Activated CD8-positive, alpha-beta memory T cell treated with anti-CD3 and anti-CD28 coated beads, Interleukin-2, amount 50 U/mL, for 48 hours (primary cell): ENCODE data around the gene DACT3.

Experiments
- DNase-seq: peaks from one replicate; pipeline ENCODE4 v3.0.0-alpha.2; 2020

DACT3 gene, protein sequence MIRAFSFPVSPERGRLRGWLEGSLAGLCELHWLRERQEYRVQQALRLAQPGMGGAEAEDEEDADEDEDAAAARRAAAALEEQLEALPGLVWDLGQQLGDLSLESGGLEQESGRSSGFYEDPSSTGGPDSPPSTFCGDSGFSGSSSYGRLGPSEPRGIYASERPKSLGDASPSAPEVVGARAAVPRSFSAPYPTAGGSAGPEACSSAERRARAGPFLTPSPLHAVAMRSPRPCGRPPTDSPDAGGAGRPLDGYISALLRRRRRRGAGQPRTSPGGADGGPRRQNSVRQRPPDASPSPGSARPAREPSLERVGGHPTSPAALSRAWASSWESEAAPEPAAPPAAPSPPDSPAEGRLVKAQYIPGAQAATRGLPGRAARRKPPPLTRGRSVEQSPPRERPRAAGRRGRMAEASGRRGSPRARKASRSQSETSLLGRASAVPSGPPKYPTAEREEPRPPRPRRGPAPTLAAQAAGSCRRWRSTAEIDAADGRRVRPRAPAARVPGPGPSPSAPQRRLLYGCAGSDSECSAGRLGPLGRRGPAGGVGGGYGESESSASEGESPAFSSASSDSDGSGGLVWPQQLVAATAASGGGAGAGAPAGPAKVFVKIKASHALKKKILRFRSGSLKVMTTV

DNA sequence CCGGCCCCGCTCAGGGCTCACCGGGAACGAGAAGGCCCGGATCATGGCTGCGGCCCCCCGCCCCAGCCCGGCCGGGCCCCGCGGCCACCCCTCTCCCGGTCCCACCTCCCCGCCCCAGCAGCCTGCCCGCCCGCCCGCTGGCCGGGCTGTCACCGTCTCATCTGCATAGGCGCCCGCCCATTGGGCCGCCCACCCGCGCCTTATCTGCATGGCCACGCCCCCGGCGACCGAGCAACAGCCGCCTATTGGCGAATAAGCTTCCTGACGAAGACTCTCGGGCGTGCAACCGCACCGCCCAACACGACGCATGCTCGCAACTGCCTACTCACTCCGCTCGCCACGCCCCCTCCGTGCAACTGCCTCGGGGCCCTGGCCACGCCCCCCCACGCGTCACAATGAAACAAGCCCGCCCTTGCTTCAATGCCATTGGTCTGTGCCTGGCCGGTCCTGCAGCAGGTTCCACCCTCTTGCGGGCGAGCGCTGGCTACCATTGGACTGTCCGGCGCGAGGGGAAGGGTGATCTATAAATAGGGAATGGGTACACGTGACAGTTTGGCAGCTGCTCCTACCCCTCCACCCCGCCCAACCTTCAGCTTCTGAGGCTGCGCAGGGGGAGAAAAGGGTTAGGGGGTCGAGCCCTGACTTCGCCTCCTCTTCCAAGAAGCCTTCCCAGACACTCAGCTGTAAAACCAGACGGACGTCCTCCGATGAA is at the start of gene DACT3:
Gene DACT3, minus strand, starts transcription at position 163 of the 712 bp plus-strand sequence. Its CDS starts 118 bp downstream, at position 45.
- DNase-seq = peak; percentile 100

DNA sequence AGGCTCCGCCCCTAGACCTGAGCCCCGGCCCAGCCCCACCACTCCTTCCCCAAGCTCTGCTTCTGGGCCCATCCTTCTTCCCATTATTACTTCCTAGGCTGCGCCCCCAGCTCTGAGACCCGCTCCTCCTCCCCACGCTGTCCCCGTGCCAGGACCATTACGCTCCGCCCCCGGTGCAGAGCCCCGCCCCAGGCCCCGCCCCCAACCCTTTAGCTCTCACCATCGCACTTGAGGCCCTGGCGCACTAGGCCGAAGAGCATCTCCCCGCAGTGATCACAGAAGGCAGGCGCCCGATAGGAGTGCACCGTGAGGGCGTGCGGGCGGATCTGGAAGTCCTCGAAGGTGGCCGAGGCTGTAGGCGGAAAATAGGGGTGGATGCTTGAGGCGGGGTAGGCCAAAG is 49.7 kb upstream of the DACT3 start:
- no peak for DNase-seq

DNA sequence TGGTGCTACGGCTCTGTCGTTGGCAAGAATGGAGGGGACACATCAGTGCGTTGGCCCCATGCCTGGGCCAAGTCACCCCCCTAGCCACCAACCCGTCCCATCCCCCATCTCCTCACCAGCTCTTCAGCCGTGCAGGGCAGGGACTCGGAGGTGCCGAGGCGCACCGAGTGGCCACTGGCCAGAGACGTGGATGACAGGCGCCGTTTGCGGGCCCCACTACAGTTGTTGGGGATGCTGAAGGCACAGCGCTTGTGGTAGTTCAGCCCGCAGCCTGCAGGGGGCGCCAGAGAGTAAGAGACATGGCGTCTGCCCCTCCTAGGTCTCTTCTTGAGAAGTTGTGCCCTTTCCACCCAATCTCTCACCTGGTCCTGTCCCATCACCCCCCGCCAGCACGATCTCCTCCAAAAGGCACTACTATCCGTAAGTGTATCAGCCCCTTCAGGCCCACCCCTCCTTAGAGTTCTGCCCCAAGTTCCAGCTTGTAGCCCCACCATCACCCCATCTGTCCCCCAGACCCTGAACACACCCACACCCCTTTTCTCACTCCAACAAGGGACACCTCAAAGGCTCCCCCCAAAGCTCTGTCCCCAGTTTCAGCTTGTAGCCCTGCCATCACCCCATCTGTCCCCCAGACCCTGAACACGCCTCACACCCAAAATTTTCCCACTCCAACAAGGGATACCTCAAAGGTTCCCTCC is 43.5 kb upstream of the DACT3 start:
- DNase-seq = peak; percentile 100

DNA sequence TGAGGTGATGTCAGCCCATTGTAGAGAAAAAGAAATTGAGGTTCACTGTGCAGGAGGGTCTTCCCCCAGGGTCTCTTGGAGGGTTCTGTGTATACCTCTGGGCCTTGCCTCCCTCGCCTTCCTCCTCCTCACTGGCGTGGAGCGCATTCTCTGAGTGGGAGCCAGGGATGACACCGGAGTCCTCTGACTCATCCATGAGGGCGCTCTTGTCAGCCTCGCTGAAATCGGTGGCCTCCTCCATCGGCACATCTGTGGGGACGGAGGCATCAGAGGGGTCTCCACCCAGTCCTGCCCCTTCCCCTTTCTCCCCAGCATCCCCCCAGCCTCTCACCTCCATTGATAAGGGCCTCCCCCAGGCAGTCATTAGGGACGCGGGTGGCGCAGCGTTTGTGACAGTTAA is 39.7 kb upstream of the DACT3 start:
- DNase-seq = no peak

DNA sequence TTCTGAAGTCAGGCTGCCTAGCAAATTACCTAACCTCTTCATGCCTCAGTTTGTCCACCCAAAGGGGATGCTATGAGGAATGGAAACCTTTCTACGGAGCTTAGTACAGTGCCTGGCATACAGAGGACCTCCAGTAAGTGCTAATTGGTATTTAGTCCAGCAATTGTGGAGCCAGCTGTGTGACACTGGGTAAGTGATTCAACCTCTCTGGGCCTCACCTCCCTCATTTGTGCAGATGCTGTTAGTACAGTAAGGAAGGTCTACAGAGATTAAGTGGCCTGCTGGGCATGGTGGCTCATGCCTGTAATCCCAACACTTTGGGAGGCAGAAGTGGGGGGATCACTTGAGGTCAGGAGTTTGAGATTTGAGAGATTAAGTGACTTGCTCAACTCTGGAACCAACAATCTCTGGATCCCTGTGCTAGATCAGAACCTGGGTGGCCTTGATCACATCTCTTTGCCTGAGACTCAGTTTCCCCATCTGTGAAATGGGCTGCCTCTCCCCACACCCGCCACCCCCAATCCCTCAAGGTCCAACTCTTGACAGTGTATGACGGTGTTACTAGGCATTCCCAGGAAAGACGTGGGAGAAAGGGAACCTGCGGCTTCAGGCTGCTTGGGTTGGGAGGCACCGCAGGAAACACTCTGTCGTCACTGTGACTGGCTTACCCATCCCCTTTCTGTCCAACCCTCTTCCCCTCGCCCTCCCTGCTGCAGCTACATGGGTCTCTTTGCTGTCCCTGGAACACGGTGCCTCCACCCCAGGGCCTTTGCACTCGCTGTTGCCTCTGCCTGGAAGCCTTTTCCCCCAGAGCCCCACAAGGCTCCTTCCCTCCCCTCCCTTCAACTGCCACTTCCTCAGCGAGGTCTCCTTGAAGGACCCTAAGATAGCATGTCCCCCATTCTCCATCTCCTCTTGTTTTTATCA is 37.7 kb upstream of the DACT3 start:
- no peak for DNase-seq

DNA sequence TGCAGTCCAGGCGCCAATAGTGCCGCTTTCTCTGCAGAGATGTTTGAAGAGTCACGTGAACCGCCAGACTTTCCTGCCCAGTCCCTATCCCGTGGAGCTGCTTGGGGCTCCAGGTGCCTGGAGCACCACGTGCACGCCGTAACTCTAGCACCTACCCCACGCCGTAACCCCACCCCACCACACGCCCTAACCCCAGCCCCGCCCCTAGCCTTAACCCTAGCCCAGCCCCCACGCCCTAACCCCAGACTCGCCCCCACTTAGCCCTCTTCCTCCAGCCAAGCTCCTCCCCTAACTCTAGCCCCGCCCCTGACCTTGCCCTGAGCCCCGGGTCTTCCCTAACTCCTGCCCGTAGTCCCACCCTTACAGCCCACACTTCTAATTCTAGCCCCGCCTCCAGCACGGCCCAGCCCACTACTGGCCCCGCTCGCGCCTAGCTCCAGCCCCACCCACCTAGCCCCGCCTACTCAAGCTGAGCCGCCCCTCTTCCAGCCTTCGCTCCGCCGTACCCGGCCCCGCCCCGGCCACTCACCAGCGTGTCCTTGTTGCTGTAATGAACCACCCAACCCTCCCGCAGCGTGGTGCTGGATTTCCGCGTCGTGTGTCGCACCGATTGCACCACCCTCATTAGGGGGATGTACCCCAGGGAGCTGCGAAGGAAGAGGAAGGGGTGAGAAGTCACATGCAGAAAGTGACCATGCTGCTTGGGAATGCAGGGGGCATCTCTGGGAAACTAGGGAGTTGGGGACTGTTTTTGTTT is 36.4 kb upstream of the DACT3 start:
- no peak for DNase-seq

DNA sequence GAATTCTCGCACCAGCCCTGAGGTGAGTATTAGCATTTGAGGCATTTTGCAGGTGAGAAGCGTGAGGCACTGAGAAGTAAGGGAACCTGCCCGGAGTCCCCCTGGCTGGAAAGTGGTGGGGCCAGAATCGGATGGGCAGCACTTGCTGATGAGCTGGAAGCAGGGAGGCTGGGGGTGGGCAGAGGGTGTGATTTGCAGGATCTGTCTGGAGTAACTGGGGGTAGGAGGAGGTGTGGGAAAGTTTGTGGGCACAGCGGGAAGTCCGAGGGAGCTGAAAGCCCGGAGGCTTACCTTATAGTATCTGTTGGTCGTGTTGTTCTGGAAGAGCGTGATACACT is 35.9 kb upstream of the DACT3 start:
- no peak for DNase-seq

DNA sequence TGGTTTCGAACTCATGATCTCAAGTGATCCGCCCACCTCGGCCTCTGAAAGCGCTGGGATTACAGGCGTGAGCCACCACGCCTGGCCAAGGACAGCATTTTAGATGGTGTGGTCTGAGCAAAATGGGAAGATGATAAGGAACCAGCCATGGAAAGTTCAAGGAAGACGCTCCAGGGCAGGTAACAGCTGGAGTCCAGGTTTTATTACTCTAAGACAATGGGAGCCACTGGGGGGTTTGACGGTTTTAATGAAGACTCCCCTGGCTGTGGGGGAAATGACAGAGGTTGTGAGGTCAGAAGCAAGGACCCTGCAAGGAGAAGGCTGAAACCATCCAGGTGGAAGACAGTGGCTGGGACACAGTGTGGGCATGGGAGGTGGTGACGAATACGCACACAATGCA is 35.1 kb upstream of the DACT3 start:
- DNase-seq = no peak

DNA sequence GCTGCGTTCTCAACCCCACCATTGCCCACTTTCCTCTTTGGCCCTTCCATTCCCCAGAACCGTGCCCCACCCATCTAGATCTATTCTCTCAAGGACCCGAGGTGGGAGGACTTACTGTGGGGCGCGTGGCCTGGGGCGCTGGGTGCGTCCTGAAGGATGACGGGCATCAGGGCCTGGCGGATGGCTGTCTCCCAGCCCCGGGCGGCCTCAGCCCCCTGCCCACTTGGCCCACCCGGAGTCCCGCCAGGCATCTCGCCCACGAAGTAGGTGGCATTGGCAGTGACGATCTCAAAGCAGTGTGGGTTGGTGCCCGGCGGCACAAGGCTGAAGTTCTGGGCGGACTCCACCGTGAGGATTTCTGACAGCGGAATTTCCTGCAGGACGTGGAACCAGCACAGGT is 32.8 kb upstream of the DACT3 start:
- no peak for DNase-seq

DNA sequence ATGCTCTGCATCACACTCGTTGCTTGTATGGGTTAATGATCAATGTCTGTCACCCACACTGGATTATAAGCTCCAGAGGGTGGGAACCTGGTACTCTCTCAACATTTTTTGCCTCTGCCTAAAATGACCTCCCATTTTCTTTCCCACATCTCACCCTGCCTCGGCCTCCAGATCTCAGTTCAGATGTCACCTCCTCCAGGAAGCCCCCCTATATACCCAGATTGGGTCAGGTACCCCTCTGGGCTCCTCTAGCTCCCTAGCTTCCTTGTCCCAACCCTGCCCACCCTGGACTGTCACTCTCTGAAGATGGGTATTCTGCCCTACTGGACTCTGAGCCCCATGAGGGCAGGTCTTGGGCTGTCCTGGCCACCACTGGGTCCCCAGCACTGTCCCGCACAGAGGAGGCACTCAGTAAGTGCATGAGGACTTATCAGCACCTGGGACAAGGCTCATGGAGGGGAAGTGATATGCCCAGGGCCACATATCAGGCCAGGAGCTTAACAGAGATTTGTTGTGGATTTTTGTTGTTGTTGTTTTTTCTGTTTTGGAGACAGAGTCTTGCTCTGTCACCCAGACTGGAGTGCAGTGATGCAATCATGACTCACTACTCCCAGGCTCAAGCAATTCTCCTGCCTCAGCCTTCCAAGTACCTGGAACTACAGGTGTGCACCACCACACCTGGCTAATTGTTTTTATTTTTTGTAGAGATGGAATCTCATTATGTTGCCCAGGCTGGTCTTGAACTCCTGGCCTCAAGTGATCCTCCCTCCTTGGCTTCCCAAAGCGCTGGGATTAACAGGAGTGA is 32.1 kb upstream of the DACT3 start:
- no peak for DNase-seq

DNA sequence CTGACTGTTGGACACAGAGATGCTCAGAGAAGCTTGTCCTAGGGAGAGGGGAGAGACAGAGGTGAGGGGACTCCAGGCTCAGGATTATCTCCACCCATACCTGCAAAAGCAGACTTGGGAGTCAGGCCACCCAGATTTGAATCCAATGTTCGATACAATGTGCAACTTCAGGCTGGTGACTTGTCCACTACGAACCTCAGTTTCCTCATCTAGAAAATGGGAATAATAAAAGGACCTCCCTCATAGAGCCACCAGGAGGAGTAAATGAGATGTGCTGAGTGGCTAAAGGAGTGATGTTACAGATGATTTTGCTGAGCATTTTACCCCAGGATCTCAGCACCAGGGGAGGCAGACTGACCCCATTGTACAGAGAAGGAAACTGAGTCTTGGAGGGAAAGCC is 31.0 kb upstream of the DACT3 start:
- DNase-seq = no peak

DNA sequence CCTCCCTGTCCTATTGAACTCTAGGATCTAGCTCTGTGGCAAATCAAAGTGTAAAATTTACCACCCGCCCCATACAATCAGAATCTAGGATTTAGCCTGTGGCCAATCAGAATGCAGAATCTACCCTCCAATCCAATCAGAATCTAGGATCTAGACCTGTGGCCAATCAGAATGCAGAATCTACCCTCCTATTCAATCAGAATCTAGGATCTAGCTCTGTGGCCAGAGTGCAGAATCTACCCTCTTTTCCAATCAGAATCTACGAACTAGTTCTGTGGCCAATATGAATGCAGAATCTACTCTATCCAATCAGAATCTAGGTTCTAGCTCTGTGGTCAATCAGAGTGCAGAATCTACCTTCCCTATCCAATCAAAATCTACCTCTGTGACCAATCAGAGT is 30.1 kb upstream of the DACT3 start:
- DNase-seq = no peak

DNA sequence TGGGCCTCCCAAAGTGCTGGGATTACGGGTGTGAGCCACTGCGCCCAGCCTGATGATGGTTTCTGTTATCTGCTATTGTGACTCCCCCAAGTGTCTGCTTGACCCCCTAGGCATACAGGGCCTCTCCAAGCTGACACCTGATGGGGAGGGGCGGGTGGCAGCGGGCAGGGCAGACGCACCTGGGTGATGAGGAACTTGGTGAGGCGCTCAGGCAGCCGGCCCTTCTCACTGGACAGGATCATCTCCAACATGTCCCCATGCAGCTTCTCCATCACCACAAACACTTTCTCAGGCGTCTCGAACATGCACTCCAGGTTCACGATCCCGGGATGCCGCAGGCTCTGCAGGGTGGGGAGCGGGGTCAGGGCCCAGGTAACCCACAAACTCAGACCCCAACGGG is 28.4 kb upstream of the DACT3 start:
- no peak for DNase-seq

DNA sequence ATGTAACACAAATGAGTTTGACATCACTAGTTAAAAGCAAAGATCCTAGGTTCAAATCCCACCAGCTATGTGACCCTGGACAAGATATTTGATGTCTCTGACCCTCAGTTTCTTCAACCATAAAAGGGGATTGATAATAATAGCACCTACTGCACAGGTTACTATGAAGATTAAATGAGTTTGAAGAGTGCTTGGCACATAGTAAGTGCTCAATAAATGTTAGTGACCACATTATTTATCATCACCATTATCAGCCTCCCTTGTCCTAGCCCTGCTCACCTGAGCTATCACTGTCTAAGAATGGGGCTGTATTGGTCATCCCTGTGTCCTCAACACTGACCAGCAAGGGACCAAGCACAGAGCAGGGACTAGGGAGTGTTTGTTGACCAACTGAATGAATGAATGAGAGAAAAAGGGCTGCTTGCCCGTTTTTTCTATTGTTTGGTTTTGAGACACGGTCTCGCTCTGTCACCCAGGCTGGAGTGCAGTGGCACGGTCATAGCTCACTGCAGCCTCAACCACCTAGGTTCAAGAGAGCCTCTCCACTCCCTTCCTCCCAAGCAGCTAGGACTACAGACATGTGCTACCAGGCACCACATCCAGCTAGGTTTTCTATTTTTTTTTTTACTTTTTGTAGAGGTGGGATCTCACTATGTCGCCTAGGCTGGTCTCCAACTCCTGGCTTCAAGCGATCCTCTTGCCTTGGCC is 26.6 kb upstream of the DACT3 start:
- no peak for DNase-seq

DNA sequence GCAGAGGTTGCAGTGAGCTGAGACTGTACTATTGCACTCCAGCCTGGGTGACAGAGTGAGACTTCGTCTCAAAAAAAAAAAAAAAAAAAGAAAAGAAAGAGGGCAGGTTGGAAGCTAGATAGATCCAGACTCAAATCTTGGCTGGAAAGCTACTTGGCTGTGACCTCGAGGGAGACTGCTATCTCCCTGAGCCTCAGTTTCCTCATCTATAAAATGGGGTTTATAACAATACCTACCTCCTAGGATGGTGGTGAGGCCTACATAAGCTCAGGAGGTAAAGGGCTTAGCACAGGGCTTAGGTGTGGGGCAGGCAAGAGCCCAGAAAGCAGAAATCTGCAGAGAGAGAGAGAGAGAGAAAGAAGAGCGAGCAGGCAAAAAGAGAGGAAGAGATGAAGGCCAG is 24.2 kb upstream of the DACT3 start:
- no peak for DNase-seq

DNA sequence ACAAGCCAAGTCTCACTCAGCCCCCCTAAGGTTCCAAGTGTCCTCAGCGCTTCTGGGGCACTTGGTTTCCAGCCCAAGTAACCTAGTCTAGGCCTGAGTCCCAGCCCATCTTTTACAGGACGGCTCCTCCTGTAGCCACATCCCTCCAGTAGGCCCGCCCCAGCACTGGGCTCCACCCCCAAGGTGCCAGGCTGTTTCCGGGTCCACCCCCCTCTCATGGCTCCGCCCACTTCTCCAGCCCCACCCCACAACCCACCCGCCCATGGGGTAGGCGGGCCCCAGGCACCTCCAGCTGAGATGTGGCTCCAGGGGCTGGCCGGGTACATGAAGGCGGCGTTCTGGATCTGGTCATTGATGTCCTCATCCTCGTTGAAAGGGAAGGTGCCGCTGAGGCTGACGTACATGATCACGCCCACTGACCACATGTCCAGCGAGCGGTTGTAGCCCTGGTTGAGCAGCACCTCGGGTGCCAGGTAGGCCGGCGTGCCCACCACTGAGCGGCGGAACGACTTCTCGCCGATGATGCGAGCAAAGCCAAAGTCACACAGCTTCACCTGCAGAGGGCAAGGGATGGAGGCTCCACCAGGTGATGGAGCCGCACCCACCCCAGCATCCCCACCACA is 17.2 kb upstream of the DACT3 start:
- peak; percentile 81 for DNase-seq

DNA sequence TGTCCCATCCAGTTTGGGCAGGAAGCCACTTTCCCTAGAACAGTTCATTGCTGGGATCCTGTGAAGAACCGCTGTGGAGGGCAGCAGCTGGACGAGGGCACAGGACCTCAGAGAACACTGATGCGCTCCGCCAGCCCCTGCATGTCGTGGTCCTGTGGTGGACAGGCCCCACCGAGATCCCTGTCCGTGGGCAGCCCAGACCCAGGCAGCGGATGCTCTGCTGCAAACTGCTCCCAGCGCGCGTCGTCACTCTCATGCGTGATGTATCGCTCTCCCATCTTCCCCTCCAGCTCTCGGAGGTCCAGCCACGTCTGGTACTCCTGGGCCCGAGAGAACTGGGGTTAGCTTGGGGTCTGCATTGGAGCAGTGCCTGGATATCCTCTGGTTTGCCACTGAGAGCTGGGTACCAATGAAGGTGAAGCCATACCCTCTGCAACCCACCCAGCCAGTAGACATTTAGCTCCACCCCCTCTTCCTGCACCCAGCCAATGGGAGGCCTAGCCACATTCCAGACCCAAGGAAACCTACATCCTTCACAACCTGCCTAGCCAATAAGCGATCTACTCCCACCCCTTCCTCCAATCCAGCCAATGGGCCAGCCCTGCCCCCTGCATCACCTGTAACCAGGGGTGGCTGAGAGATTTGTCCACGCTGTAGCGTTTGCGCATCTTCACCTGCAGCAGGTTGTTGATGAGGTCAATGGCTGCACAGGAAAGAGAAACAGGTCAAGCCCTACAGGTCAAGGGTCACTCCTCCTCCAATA is 13.6 kb upstream of the DACT3 start:
- no peak for DNase-seq

DNA sequence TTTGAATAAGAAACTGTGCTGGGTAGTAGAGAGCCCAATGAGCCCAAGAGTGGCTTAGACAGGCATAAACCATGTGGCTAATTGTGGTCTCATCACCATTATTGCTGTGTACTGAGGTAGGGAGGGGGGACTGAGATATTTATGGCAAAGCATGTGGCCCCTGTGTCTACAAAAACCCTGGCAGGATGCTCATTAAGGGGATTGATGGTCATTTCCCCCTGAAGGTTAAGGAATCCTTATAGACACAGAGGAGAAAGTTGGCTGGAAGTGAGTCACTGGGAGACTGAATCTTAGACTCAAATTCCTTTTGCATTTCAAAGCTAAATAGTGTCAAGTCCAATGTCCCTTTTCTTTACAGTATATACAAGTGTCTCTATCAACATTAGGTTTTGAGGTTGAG is 9.8 kb upstream of the DACT3 start:
- no peak for DNase-seq

DNA sequence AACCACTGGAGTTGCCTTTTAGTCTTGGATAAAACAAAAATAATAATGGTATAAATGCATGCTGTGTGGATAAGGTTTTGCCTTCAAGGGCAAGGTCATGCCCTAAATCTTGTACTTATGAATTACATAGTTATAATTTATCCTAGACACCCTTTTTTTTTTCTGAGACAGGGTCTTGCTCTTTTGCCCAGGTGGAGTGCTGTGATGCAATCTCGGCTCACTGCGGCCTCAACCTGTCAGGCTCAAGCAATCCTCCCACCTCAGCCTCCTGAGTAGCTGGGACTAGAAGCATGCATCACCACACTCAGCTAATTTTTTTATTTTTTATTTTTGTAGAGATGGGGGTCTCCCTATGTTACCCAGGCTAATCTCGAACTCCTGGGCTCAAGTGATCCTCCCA is 7.7 kb upstream of the DACT3 start:
- no peak for DNase-seq
